Thyroid gland (tissue), 4 donors: ENCODE data around the gene UBA1.

Experiments
- POLR2A ChIP-seq, 2 donors: fragments of 450-650 bp; IDR thresholded peaks; one replicate each; pipeline ENCODE4 v1.6.1; 2017; ENCODE audit warnings: antibody characterized with exemption in 2 of 2, mild to moderate bottlenecking in 2 of 2, moderate library complexity in 1 of 2
- TF ChIP-seq, protein P1 (sequence below), 6 experiments: fragments of 200-600 bp in 3 of 6; fragments of 450-650 bp in 3 of 6; sonication (generic) in 3 of 6; IDR thresholded peaks; one replicate each; pipeline ENCODE4 v1.5.1; 2016 to 2019; ENCODE audit warnings: antibody characterized with exemption in 6 of 6, mild to moderate bottlenecking in 2 of 6, inconsistent platforms in 1 of 6, moderate library complexity in 1 of 6

DNA sequence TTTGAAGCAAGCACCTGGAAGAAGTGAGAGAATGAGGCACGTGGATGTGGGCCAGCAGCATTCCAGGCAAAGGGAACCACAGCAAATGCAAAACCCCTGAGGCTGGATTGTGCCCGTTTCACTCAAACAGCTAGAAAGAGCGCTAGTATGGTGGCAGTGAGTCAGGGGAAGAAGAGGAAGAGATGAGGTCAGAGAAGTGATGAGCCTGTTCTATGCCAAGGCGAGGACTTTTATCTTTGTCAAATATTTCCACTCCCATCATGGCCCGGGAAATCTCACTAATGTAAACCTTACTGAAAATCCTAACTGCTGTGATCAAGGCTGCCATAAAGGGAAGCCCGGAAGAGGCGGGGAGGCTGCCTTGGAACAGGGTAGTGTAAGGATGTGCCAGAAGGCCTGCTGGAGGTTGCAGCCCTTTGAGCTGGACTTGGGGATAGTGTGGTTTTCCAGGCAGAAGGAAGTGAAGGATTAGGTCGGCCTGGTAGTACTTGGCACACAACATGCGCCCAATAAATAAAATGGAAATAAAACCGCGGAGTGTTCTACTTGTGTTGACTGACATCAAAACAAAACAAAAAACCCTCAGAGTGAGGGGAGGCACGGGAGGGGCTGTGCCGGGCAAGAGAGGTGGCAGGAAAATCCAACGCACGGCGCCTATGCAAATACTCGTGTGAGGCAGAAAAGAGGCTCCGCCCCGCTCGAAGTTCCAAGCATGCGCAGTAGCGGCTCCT is 23.7 kb downstream of the UBA1 start:
- TF ChIP-seq, protein P1, sequence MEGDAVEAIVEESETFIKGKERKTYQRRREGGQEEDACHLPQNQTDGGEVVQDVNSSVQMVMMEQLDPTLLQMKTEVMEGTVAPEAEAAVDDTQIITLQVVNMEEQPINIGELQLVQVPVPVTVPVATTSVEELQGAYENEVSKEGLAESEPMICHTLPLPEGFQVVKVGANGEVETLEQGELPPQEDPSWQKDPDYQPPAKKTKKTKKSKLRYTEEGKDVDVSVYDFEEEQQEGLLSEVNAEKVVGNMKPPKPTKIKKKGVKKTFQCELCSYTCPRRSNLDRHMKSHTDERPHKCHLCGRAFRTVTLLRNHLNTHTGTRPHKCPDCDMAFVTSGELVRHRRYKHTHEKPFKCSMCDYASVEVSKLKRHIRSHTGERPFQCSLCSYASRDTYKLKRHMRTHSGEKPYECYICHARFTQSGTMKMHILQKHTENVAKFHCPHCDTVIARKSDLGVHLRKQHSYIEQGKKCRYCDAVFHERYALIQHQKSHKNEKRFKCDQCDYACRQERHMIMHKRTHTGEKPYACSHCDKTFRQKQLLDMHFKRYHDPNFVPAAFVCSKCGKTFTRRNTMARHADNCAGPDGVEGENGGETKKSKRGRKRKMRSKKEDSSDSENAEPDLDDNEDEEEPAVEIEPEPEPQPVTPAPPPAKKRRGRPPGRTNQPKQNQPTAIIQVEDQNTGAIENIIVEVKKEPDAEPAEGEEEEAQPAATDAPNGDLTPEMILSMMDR (IDR thresholded peaks at IDR 0.05): no peak
- TF ChIP-seq POLR2A (IDR thresholded peaks at IDR 0.05): no peak
